ENCODE measurements around the gene FKBP2.

DNA sequence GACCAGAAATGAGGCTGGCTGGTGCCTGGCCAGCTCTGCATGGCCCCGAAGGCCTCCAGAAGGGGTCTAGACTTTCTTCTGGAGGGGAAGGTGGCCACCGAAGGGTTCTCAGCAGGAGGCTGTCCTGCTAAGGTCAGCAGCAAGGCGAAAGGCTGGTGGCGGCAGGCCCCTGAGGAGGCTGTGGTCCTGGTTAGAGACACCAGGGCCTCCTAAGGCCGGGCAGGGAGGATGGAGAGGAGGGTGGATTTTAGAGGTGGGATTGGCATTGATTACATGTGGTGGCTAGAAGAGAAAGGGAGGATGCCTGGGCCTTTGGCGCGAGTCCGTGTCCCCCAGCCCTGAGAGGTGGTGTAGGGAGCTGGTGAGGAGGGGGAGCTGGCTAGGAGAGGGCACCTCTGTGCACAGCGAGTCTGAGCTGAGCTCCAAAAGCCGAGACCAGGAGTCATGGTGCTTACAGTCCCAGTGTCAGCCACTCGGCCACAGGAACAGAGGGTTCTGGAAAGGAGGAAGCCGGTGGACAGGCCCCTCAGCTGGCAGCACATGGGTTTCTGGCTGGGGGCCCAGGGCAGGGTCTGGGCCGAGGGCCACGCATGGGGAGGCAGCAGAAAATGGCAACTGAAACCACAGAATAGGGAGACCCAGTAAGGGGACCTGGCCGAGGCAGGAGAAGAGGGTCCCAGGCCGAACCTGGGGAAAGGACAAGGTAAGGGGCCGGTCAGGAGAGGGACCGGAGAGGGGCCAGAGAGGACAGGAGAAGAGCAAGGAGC, 31.9 kb upstream of the FKBP2 start:
- TF ChIP-seq, protein P1, sequence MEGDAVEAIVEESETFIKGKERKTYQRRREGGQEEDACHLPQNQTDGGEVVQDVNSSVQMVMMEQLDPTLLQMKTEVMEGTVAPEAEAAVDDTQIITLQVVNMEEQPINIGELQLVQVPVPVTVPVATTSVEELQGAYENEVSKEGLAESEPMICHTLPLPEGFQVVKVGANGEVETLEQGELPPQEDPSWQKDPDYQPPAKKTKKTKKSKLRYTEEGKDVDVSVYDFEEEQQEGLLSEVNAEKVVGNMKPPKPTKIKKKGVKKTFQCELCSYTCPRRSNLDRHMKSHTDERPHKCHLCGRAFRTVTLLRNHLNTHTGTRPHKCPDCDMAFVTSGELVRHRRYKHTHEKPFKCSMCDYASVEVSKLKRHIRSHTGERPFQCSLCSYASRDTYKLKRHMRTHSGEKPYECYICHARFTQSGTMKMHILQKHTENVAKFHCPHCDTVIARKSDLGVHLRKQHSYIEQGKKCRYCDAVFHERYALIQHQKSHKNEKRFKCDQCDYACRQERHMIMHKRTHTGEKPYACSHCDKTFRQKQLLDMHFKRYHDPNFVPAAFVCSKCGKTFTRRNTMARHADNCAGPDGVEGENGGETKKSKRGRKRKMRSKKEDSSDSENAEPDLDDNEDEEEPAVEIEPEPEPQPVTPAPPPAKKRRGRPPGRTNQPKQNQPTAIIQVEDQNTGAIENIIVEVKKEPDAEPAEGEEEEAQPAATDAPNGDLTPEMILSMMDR (conservative IDR thresholded peaks at IDR 0.05; ENCODE audit: low read depth, low read length): no peak
- TF ChIP-seq POLR2A (IDR thresholded peaks at IDR 0.05; ENCODE audit: low read depth, low read length): no peak
